OCI-LY1 (cell line): ENCODE results near the gene ZNF219.

Experiments
- H2AFZ ChIP-seq: fragments of 200-600 bp; sonication (generic), shearing (Covaris generic); 2 replicates; pipeline ENCODE4 v1.6.0; 2014; ENCODE audit warnings: antibody characterized with exemption, mild to moderate bottlenecking, low read length
- H3F3A ChIP-seq: fragments of 200-600 bp; sonication (generic), shearing (Covaris generic); 2 replicates; pipeline ENCODE4 v1.6.0; 2014; ENCODE audit warnings: mild to moderate bottlenecking, antibody characterized with exemption, low read length, moderate library complexity; ENCODE audit not compliant: insufficient read depth
- H3K27ac ChIP-seq: fragments of 200-600 bp; sonication (generic); 2 replicates; pipeline ENCODE4 v1.5.1; 2014; ENCODE audit warnings: low read length, mixed run types, mild to moderate bottlenecking, low read depth; ENCODE audit not compliant: poor library complexity, severe bottlenecking
- H3K27me3 ChIP-seq: fragments of 200-600 bp; sonication (generic); 2 replicates; pipeline ENCODE4 v1.6.0; 2014; ENCODE audit warnings: antibody characterized with exemption, mild to moderate bottlenecking, low read length, moderate library complexity; ENCODE audit not compliant: insufficient read depth
- H3K36me3 ChIP-seq: fragments of 200-600 bp; sonication (generic); 2 replicates; pipeline ENCODE4 v1.6.1; 2014; ENCODE audit warnings: mild to moderate bottlenecking, antibody characterized with exemption, low read length, moderate library complexity, mixed read lengths; ENCODE audit not compliant: insufficient read depth
- H3K4me1 ChIP-seq: fragments of 200-600 bp; sonication (generic); 2 replicates; pipeline ENCODE4 v1.5.1; 2014; ENCODE audit warnings: mild to moderate bottlenecking, low read length, moderate library complexity; ENCODE audit not compliant: insufficient read depth, severe bottlenecking
- H3K4me2 ChIP-seq: fragments of 200-600 bp; sonication (generic), shearing (Covaris generic); 2 replicates; pipeline ENCODE4 v1.6.1; 2014; ENCODE audit warnings: low read length
- H3K4me3 ChIP-seq: fragments of 200-600 bp; sonication (generic); 2 replicates; pipeline ENCODE4 v1.5.1; 2014; ENCODE audit warnings: low read length, low read depth, mild to moderate bottlenecking, mixed read lengths; ENCODE audit not compliant: poor library complexity, severe bottlenecking
- H3K79me2 ChIP-seq: fragments of 200-600 bp; shearing (Covaris generic); 2 replicates; pipeline ENCODE4 v1.6.1; 2016; ENCODE audit warnings: mixed run types, low read length, mixed read lengths; ENCODE audit not compliant: insufficient read depth
- H3K9ac ChIP-seq: fragments of 200-600 bp; sonication (generic), shearing (Covaris generic); 2 replicates; pipeline ENCODE4 v1.6.1; 2014; ENCODE audit warnings: mild to moderate bottlenecking, low read length, mixed read lengths
- H3K9me2 ChIP-seq: fragments of 200-600 bp; sonication (generic), shearing (Covaris generic); 2 replicates; pipeline ENCODE4 v1.6.1; 2014; ENCODE audit warnings: low read depth, mild to moderate bottlenecking, low read length, mixed read lengths
- H3K9me3 ChIP-seq: fragments of 200-600 bp; shearing (Covaris generic); 2 replicates; pipeline ENCODE4 v1.6.1; 2014; ENCODE audit warnings: low read length, mixed read lengths
- H4K20me1 ChIP-seq: fragments of 200-600 bp; sonication (generic), shearing (Covaris generic); 2 replicates; pipeline ENCODE4 v1.6.0; 2016; ENCODE audit warnings: mild to moderate bottlenecking, low read length; ENCODE audit not compliant: insufficient read depth
- CTCF ChIP-seq: fragments of 200-600 bp; sonication (generic), shearing (Covaris generic); IDR thresholded peaks from 2 replicates; pipeline ENCODE4 v1.5.1; 2017; ENCODE audit warnings: mild to moderate bottlenecking, antibody characterized with exemption, low read length, moderate library complexity, mixed read lengths
- EZH2 ChIP-seq: fragments of 200-600 bp; sonication (generic), shearing (Covaris generic); IDR thresholded peaks from 2 replicates; pipeline ENCODE4 v1.8.0; 2017; ENCODE audit warnings: borderline replicate concordance, mixed run types, mild to moderate bottlenecking, antibody characterized with exemption, low read length, moderate library complexity, mixed read lengths

The ZNF219 gene

GRCh38 chr14:21098076-21098891 is at the start of gene ZNF219:
Gene ZNF219, minus strand, starts transcription at chr14:21098655. Its CDS starts 5,064 bp downstream, at chr14:21093591.
- no peaks in the 10 kb centered on the region for H3F3A ChIP-seq
- peaks cover 15% of the 10 kb centered on the region for H3K4me1 ChIP-seq
- no peak within 1 kb of the TSS for H2AFZ ChIP-seq
- no peaks in the 10 kb centered on the region for H3K79me2 ChIP-seq
- peak within 1 kb of the TSS; percentile 62 for H3K4me3 ChIP-seq
- no peaks in the 10 kb centered on the region for H3K27me3 ChIP-seq
- H4K20me1 ChIP-seq, result no peaks in the 10 kb centered on the region
- H3K9me2 ChIP-seq, result no peaks in the 10 kb centered on the region
- peak within 1 kb of the TSS; percentile 82 for H3K4me2 ChIP-seq
- H3K9ac ChIP-seq, result peak within 1 kb of the TSS; percentile 49
- H3K9me3 ChIP-seq, result no peaks in the 10 kb centered on the region
- H3K27ac ChIP-seq, result no peak within 1 kb of the TSS
- H3K36me3 ChIP-seq, result no peaks in the 10 kb centered on the region
- TF ChIP-seq EZH2 (no peak), CTCF (no peak)

DNA sequence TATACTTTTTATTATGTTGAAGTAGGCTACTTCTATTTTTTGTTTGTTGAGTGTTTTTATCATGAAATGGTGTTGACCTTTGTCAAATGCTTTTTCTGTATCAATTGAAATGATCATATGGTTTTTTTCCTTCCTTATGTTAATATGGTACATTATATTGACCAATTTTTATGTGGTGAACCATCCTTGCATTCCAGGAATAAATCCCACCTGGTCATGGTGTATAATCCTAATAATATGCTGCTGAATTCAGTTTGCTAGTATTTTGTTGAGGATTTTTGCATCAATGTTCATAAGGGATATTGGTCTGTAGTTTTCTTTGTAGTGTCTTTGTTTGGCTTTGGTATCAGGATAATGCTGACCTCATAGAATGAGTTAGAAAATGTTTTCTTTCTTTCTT is 47.0 kb upstream of the ZNF219 start:
- H3K4me1 ChIP-seq, result no peaks in the 10 kb centered on the region
- H2AFZ ChIP-seq, result no peak overlapping the region
- H3K27ac ChIP-seq, result no peak overlapping the region
- no peaks in the 10 kb centered on the region for H3K36me3 ChIP-seq
- 0 out of 2 replicates have a peak, but pooled peaks cover 3% of the 10 kb centered on the region for H3K9me3 ChIP-seq
- H3K79me2 ChIP-seq, result no peaks in the 10 kb centered on the region
- no peak overlapping the region for H3K4me3 ChIP-seq
- no peaks in the 10 kb centered on the region for H3F3A ChIP-seq
- H4K20me1 ChIP-seq, result no peaks in the 10 kb centered on the region
- no peak overlapping the region for H3K9ac ChIP-seq
- H3K9me2 ChIP-seq, result no peaks in the 10 kb centered on the region
- H3K27me3 ChIP-seq, result no peaks in the 10 kb centered on the region
- no peak overlapping the region for H3K4me2 ChIP-seq
- TF ChIP-seq EZH2, result no peak
- no peak for TF ChIP-seq CTCF

DNA sequence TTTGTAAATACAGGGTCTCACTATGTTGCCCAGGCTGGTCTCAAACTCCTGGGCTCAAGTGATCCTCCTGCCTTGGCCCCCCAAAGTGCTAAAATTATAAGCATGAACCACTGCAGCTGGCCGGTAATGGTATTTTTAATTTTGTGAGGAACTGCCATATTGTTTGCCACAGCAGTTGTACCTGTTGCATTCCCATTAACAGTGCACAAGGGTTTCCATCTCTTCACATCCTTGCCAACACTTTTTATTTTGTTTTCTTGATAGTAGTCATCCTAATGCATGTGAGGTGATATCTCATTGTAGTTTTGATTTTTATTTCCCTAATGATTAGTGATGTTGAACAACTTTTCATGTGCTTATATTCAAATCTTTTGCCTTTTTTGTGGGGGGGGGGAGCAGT is 43.9 kb upstream of the ZNF219 start:
- no peak overlapping the region for H3K4me3 ChIP-seq
- no peaks in the 10 kb centered on the region for H3K9me2 ChIP-seq
- H3K9ac ChIP-seq, result no peak overlapping the region
- H3K27me3 ChIP-seq, result no peaks in the 10 kb centered on the region
- H2AFZ ChIP-seq, result no peak overlapping the region
- TF ChIP-seq EZH2, result no peak
- no peak for TF ChIP-seq CTCF
- no peaks in the 10 kb centered on the region for H4K20me1 ChIP-seq
- H3K4me1 ChIP-seq, result no peaks in the 10 kb centered on the region
- no peaks in the 10 kb centered on the region for H3K79me2 ChIP-seq
- no peak overlapping the region for H3K27ac ChIP-seq
- no peak overlapping the region for H3K4me2 ChIP-seq
- no peaks in the 10 kb centered on the region for H3K36me3 ChIP-seq
- 0 out of 2 replicates have a peak, but pooled peaks cover 3% of the 10 kb centered on the region for H3K9me3 ChIP-seq
- no peaks in the 10 kb centered on the region for H3F3A ChIP-seq
